Effector CD4-positive, alpha-beta T cell (primary cell): ENCODE data around the gene LDLRAP1.

Experiments used
- DNase-seq: peaks from one replicate; pipeline ENCODE4 v3.0.0-alpha.2; 2020

Gene LDLRAP1

DNA sequence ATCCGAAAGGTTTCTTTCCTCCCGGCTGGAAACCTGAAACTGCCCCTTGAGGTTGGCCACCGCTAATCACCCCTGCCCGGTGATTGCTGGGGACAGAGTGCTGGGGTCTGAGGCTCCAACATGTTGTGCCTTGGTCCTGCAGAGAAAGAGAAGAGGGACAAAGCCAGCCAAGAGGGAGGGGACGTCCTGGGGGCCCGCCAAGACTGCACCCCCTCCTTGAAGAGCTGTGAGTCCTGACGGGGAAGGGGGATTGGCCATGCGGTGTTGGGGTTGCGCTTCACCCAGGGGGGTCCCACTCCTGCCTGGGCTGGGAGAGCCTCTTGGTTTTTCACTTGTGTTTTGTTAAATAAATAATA is 19.5 kb downstream of the LDLRAP1 start:
- no peak for DNase-seq

DNA sequence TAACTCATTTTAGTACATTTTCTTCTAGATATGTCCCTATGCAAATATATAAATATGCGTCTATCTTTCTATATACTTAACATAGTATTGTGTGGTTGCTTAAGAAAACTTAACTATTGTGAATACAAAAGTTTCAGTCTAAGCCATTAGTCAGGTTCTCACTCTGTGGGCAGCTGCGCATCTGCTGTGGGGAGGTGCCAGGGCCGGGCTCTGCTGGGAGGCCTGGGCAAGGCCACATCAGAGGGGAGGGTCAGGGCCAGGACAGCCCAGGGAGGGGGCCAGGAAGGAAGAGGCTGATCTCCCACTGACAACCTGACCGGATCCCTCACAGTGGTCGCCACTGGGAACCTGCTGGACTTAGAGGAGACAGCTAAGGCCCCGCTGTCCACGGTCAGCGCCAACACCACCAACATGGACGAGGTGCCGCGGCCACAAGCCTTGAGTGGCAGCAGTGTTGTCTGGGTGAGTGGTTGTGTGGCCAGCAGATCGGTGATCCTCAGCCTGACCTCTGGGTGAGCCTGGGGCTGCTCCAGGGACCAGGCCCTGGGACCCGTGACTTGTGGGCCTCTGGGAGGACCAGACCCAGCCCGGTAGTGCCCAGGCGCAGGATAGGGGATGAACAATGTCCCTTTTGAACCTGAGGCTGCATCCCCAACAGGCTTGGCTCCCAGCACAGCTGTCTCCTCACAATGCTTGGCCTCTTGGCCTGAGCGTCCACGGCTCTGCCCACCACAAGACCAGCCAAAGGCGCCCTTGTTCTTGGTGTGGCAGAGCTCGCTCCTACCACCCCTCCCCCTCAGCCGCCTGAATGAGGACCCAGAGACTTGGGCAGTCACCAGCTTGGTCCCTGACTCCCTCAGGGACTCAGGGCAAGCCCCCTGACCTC is 20.2 kb downstream of the LDLRAP1 start:
- no peak for DNase-seq

DNA sequence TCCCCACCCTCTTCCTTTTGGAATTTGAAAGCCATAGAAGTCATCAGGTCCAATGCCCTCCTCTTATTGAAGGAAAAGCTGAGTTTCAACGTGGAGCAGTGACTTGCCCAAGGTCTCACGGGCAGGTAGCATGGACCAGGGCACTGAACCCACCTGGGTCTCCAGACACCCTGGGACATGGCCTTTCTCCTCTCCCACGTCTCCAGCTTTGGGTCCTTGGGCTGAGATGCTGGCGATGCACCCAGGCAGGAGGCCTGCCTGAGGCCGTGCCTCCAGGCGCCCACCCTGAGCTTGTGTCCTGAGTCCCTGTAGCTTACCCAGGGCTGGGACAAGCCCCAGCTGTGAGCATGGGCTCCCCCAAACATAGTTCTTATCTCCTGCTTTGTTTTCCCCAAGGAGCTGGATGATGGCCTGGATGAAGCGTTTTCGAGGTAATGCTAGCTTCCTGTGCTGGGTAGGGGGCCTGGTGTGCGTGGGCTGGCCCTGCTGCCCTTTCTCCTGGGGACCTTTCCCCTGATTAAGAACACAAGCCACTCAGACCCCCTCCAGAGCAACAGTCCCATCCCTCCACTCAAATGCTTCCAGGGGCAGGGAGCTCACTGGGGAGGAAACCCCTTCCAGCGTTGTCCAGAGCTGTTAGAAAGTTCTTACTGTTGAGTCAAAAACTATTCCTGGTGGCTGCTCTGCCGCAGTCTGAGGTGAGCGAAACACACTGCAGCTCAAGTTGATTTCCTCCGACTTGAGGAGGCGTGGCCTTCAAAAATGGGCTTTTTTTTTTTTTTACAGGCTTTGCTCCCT is 21.6 kb downstream of the LDLRAP1 start:
- no peak for DNase-seq

DNA sequence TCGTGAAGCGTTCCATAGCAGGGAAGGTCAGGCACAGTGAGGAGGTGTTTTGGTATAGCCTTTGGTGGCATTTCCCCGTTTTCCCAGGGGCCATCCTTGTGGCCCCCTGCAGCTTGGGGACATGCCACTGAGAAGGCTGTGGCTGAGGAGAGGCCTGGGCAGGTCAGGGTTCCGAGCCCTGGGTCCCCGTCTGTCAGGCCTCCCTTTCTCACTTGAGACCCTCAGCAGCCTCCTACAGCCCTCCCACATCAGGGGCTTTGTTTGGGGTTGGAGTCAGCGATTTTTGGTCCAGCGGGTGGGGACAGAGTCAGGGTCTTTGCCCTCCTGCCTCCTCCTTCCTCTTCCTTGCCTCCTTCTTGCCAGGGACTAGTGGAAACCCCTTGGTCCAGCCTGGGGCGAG is 22.2 kb downstream of the LDLRAP1 start:
- DNase-seq: no peak

DNA sequence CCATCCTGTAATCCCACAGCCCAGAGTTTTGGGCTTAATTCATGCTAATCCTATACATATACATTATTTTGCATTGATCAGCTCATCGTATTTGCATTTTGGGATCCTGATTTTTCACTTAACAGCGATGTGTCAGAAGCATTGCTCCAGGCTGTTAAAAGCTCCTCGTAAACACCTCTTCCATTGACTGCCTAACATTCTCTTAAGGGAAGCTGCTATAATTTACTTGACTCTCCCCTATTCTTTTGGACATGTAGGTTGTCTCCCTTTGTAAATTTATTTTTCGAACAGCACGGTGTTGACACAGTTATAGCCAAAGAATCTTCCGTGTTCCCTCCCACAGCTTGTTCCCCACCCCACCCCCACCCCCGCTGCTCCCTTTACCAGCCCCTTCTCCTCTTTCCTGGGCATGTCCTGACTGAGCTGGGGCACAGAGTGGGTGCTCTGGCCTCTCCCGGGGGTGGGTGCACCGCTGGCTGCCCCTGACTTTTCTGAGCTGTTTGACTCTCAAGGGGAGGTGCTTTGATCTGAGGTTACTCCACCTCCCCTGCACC is 22.8 kb downstream of the LDLRAP1 start:
- DNase-seq: no peak

DNA sequence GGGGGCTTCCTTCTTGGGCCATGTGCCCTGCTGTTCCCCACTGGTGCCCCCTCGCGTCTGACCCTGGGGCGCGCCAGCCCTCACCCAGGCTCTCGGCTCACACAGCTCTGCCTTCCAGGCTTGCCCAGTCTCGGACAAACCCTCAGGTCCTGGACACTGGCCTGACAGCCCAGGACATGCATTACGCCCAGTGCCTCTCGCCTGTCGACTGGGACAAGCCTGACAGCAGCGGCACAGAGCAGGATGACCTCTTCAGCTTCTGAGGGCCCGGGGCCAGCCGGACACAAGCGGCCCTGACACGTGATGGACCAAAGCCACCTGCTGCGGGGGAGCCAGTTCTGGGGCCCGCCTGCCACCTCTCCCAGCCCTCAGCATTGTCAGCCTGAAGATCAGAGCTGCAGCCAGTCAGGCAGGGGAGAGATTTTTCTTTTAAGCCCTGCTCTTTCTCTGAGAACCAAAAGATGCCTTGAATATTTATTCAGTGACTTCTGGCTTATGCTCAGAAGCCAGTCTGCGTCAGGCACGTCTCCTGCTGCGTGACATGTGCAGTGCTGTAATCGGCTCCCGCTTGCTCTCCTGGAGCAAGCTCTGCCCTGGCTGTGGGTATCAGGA is 23.4 kb downstream of the LDLRAP1 start:
- DNase-seq: no peak

DNA sequence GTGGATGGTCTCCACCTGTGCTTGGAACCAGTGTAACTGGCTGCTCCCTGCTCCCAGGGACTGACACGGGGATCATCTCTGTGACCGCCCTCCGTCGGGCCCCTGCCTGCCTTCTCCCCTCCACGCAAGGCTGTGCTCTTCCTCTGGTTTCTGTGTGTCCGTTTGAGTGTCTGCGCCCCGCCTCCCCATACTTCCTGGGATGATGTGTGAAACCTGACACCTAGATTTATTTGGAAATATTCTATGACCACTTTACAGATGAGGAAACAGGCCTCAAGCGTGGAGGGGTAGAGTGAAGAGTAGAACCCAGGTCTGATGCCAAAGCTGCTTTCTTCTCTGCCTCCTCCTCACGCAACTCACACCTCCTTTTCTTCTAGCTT is 24.3 kb downstream of the LDLRAP1 start:
- no peak for DNase-seq

DNA sequence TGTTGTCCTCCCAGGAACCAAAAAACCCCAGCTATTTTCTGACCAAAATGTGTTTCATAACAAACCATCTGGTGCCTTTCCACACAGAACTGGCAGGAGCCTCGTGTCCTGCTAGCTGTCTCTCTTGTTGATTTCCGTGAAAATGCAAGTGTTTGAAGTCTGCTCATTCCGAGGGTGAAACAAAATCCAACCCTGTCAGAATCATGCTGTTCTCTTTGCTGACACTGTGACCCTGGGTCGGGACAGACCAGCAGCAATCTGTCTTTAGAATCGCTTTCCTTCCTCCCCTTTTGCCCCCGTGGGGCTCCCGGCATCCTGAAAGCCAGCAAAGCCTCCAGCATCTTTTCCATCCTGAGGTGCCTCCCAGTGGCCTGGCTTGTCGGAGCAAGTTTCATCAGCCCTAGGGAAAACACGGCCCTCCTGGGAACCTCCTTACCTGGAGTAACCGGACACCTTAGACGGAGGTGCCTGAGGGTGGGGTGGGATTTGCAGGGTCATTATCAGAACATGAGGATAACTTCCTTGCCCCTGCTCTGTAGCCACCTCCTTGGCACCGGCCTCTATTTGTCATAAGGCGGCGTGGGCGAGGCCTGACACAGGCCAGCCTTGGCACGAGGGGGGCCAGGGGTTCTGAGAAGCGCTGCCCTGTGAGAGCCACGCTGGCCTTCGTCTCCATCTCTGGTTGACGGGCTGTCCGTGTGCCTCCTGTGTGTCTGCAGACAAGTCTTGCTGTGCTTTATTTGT is 24.9 kb downstream of the LDLRAP1 start:
- DNase-seq: no peak

DNA sequence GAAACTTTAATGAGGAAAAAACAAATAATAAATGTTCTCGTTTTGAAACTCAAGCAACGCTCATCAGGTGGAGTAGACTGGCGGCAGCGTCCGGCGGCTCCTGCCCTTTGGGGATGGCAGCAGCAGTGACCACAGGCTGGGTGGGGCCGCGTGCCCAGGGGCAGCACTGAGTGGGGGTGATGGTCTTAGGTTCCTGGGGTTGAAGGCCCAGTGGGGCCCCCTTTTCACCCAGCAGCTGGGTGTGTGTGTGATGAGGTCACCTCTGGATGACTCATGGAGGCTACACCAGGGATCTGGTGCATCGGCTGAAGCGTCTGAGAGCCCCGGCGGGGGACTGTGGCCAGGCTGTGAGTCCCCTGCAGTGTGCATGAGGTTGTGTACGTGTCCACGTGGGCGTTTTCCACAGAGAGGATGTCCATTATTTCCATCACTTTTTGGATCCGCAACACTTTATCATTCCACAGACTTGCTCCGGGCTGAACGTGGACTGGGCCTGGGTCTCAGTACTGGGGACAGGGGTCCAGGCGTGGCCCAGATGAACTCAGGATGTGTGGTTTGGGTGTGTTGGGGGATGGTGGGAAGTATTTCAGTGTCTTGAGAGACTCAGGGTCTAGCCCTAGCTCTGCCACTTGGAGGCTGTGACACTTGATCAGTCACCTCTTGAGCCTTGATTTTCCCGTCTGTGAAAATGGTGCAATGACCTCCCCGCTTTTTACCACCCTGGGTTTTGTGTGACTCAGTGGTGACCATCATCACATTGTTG is 25.6 kb downstream of the LDLRAP1 start:
- no peak for DNase-seq

DNA sequence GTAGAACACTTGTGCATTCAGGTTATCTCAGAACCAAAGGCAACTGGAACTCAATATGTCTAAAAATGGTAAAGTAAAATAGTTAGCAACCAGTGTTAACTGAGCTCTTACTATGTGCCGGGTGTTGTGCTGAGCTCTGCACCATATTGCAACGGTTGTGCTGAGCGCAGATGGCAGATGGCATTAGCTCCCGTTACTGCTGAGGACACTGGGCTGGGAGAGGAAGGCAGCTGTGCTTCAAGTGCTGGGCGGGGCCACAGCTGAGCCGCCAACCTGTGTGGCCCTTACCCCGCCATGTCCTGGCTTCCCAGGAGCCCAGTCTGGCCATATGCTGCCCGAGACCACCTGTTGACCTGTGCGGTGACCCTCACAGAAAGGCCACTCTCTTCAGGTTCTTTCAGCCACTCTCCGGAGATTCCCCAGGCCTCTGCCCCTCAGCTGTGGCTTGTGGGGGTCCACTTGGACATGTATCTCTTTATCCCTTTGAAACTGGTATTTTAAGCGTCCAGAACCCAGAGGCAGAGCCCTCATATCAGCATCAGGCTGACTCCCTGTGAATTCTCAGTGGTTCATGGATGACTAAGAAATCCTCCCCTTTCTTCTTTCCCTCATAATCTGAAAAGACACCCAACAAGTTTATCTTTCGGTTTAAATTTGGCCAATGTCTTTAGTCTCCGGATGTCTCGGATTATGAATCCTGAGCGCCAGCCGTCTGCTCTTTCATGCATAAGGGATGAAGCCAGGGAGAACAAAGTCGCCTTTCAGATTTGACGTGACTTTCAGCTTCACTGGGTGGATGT is 26.4 kb downstream of the LDLRAP1 start:
- DNase-seq: no peak

DNA sequence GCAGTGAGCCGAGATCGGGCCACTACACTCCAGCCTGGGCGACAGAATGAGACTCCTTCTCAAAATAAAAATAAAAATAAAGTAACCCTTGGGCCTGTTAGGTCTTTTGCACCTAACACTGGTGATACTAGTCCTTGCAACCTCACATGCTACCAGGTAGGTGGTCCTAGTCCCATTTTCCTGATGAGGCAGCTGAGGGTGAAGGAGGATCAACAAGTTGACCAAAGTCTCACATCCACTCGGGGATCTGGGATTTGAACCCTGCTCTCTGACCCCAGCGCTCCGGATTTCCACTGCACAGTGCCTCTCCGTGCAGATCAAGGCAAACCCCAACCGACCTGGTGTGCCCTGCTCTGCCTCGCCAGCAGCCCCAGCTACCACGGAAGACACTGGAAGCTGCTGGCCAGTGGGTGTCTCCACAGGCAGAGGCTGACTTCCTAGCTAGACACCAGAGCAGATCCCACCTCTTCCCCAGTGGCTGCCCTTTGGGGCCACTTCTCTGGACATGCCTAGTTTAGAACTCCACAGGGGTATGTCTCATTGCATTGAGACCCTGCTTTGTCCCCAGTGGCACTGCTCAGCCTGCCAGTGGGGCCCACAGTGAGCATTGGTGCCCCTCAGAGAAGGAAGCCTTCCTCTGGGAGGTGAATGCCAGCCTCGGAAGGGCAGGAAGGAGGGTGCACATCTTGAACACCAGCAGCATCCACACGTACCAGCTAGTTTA is 27.6 kb downstream of the LDLRAP1 start:
- no peak for DNase-seq

DNA sequence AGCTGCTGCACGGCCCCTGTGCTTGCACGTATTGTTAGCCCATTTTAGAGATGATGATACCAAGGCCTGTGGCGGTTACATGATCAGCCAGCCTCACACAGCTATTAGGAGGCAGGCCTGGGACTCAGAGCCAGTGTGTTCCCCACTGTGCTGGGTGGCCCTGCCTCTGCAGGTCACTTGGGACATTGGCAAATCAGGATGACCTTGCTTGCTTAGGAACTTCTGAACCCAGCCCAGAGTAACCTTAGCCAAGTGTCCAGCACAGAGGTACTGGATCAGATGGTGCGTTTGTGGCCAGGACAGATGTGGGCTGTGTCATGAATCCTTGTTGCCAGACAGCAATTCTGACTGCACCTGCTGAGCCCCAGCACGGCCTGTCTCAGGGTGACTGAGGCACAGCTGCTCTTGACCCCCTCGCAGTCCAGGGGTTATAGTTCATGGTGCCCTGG is 28.1 kb downstream of the LDLRAP1 start:
- no peak for DNase-seq

DNA sequence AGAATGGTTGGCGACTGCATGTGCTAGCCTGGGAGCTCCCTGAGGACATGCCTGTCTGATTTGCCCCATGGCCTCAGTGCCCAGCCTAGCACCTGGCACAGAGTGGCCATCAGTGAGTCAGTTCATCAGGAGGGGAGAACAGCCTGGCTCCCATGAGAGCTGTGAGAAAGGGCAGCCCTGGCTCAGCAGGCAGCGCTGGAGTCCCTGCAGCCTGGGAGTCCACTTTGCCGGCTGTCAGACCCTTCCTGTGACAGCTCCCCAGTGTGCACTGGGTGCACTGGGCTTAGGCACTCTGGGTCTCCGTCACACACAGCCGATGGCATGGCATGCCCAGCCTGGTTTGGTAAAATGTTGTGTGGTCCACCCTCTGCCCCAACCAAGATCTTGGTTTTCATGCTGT is 28.7 kb downstream of the LDLRAP1 start:
- DNase-seq: no peak

DNA sequence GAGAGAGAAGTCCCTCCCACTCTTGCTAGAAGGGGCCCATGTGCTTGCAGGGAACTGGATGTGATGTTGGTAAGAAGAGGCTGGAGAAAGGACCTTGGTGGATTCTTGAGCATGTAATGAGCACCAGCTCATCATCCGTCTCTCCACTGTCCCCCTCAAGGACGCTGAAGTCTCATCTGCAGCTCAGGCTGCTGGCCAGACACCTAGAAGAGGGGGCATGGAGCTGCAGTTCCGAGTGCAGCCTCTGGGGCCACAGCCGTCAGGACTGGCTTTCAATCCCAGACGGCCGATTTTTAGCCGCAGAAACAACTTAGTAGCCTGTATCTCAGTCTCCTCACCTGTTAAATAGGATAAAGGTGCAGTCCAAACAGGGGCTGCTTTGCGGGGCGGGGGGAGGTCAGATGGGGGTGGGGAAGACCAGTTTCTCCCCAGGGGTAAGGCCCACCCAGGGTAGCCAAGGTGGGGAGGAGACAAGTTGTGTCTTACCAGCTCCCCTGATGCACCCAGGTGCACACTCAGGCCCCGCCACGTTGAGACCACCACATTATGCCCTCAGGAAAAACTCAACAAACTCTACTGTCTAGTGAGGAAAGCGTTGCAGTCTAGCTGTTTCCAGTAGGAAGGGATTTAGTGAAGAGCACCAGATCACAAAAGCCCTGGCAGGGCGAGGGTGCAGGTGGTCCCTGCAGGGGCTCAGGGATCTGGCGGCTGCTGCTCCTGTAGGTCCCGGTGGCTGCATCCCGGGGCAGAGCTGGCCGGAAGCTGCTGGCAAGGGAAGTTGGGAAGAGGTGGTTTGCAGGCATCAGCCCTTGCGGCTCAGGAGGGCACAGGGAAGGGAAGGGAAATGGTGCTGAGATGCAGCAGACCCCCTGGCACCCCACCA is 29.5 kb downstream of the LDLRAP1 start:
- peak; percentile 43 for DNase-seq

DNA sequence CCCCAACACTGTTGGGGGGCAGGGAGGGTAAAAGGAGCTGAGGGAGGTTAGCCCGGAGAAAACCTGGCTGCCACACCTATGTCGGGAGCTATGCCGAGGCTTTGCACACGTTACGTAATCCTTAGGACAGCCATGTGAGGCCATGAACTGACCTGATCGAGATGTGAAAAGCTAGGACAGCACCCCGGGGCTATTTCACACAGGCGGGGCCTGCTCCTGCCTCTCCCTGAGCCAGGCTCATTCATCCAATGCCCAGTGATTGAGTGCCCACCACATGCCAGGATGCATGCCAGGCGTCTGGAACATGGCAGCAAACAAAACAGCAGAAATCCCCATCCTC is 30.2 kb downstream of the LDLRAP1 start:
- DNase-seq: no peak

DNA sequence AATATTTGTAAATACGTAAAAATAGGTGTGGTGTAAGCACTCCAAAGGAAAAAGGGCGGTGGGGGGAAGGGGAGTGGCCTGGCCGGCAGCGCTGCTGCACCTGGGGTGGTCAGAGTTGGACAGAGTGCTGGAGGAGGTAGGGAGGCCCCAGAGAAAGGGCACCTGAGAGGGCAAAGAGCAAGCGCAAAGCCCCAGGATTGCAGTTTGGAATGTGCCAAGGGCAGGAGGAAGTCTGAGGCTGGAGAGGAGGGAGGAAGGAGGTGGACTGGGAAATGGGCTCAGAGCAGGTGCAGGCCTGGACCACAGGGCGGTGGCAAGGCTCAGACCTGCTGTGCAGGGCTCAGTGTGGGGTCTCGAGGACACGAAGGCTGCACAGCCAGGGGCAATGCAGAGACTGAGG is 30.6 kb downstream of the LDLRAP1 start:
- DNase-seq: no peak

DNA sequence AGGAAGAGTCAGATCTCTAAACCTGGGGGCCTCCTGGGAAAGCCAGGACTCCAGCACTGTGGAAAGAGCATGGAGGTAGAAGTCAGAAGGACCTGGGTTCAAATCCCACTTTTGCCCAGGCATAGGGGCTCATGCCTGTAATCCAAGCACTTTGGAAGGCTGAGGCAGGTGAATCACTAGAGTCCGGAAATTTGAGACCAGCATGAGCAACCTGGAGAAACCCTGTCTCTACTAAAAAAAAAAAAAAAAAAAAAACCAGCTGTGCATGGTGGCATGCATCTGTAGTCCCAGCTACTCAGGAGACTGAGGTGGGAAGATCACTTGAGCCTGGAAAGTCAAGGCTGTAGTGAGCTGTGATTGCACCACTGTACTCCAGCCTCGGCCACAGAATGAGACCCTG is 31.8 kb downstream of the LDLRAP1 start:
- DNase-seq: no peak

DNA sequence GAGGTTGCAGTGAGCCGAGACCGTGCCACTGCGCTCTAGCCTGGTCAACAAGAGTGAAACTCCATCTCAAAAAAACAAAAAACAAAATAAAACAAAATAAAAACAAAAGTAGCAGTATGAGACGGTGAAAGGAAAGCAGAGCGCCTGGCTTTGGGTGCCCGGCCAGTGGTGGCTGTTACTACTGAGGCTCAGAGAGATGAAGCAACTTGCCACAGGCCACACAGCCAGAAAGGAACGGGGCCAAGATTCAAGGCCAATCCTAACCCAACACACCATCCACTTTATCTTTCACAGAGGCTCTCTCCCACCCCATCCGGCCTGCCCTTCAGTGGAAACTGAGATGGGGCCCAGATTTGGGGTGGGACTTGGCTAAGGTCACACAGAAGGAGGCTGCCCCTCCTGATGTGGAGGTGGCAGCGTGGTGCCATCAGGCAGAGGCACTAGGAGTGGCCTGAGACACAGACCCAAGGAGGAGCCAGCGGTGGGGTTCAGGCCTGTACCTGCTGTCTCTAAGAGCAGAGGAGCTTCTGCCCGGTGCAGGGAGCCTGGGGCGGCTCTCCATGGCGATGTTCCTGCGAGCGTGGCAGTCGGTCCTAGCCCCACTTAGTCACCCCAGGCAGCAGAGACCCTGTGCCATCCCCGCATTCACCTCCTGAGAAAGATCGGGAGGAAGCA is 33.2 kb downstream of the LDLRAP1 start:
- DNase-seq: no peak
